HG03565 (cell line): ENCODE data around the gene KY.
"Not testable (repeated sequence)": the region's sequence is repeated elsewhere in the genome, so short reads cannot be mapped to it uniquely, and the experiment has no call there.

ENCODE experiments used
- ATAC-seq: cut with Tn5 transposase; IDR thresholded peaks from one replicate; pipeline ENCODE4 v1.9.1; 2021; ENCODE audit warnings: mild to moderate bottlenecking, moderate library complexity; ENCODE audit not compliant: unreplicated experiment

KY gene

GRCh38 chr3:134603956-134604355, 46.9 kb downstream of the KY start:
- no peak for ATAC-seq

- ATAC-seq: no peak
Measured at GRCh38 chr3:134603480-134603879, 47.3 kb downstream of the KY start.

GRCh38 chr3:134602440-134602814, 48.4 kb downstream of the KY start:
- no peak for ATAC-seq

- ATAC-seq: no peak
Measured at GRCh38 chr3:134601539-134602439, 49.0 kb downstream of the KY start.

- no peak for ATAC-seq
Measured at GRCh38 chr3:134600685-134601463, 49.9 kb downstream of the KY start.

GRCh38 chr3:134600206-134600605, 50.6 kb downstream of the KY start:
- ATAC-seq: no peak

- ATAC-seq: no peak
Measured at GRCh38 chr3:134598763-134599545, 51.9 kb downstream of the KY start.

GRCh38 chr3:134597390-134597970, 53.3 kb downstream of the KY start:
- ATAC-seq: no peak

- ATAC-seq: not testable (repeated sequence)
Measured at GRCh38 chr3:134594986-134595385, 55.8 kb downstream of the KY start.

GRCh38 chr3:134594331-134594741, 56.5 kb downstream of the KY start:
- ATAC-seq: no peak

- ATAC-seq: no peak
Measured at GRCh38 chr3:134592806-134593205, 58.0 kb downstream of the KY start.

GRCh38 chr3:134590766-134591165, 60.1 kb downstream of the KY start:
- no peak for ATAC-seq

- ATAC-seq: no peak
Measured at GRCh38 chr3:134579141-134579665, 71.6 kb downstream of the KY start.

GRCh38 chr3:134576831-134577230, 74.0 kb downstream of the KY start:
- no peak for ATAC-seq

GRCh38 chr3:134576426-134576825, 74.4 kb downstream of the KY start:
- ATAC-seq: no peak

- not testable (repeated sequence) for ATAC-seq
Measured at GRCh38 chr3:134569899-134570298, 80.9 kb downstream of the KY start.

GRCh38 chr3:134568790-134569189, 82.0 kb downstream of the KY start:
- no peak for ATAC-seq

- ATAC-seq: no peak
Measured at GRCh38 chr3:134567605-134568004, 83.2 kb downstream of the KY start.

GRCh38 chr3:134564991-134565390, 85.8 kb downstream of the KY start:
- no peak for ATAC-seq

GRCh38 chr3:134563601-134564000, 87.2 kb downstream of the KY start:
- no peak for ATAC-seq

GRCh38 chr3:134562055-134562454, 88.8 kb downstream of the KY start:
- no peak for ATAC-seq
